Endometrium (tissue), 2 donors: ENCODE measurements around the gene GNS.

Experiments
- FAIRE-seq: peaks from 2 replicates; lab custom pipeline; 2012; peaks lifted over from hg19 to GRCh38; lab: Jason Lieb, UNC
- donor health status: control.
- donor health status: control.

The GNS gene

GRCh38 chr12:64673490-64674169 lies 85.6 kb downstream of the GNS start:
- FAIRE-seq = no peak

DNA sequence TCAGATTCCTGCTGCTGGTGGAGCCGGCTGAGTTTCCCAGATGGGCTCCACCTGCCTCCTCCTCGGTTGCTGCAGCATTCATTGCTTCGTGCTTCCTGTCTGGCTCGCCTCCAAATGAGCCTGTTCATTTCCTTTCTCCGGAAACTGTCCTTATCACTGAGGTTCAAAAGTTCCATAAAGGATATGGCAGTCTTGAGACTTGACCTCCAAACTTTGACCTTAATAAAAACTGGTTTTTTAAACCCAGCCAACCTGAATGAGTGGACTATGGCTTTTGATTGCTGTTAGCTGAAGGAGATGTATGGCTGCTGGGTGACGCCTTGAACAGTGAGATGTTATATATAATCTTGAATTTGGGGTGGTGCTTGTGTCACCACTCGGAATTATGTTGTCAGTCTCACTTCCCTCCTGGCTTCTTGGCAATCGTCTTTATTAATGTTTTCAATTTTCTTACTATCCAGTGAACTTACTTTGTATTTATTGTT lies 86.2 kb downstream of the GNS start:
- FAIRE-seq = no peak

DNA sequence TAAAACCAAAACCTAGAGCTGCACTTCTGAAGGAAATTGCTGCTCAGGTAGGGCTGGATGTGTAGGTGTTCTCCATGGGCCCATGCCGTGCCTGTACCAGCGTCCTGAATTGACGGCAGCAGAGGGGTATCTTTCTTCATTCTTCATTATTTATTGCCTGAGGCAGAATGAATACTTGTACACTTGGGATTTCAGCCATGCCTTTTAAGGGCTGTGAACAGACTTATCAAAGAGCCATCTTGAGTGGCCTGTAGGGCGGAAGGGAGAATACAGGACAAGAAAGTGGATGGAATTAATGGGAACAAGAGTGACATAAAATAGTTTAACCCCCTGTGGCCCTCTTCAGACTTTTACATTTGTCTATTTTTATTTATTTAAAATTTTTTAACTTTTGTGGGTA lies 87.5 kb downstream of the GNS start:
- no peak for FAIRE-seq

DNA sequence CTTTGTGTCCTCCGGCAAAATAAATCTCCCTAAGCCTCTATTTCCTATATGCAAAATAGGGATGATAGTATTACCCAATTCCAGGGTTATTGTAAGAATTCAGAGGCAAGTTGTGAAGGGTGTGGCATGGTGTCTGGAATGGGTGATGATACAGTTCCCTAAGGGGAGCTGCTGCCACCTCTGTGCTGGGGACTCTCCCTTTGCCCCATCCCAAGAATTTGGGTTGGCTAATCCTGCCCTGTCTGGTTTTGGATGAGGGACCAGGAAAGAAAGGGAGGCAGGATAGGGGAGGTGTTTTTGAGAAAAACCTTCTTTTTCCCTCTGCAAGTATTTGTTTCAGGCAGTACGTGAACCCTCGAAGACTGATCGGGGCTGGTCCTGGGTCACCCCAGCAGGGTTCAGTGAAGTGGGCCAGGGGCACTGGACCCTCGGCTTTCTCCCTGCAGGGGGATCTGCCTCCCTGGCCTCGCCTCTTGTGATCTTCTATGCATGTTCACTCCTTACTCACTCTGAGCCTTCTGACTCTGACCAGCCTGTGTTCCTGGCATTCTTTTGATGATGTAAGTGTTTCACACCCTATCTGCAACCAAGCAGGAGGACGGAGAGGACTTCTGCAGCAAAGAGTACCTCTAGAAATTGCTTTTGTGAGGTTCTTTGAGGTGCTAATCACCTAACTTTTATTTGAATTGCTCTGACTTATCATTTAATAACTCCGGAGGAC lies 88.1 kb downstream of the GNS start:
- FAIRE-seq = no peak

- FAIRE-seq = no peak
These were observed 89.2 kb downstream of the GNS start for GRCh38 chr12:64670019-64670418.

DNA sequence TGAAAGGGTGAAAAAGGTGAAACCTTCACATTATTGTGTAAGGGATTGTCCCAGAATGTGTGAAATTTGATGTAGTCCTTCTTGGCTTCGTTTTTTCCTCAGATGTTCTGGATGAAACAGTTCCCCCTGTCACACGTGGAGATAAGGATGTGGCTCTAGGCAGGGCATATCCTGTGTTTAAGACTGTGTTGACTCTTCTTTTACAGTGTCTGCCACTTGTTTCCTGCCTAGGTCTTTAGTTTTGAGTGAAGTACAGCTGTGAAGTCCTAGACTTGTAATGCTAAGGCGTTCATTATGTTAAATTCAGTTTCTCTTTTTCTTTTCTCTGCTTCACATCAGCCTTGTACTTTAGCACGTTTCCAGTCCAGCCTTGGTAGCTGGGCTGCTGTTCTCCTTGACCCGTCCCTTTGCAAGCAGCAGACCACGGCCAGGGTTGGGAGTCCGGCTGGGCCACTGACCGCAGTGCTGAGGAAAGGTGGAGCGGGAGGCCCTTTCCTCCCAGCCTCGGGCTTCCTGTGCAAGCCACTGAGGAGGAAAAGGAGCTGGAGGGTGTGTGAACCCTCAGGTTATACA lies 89.8 kb downstream of the GNS start:
- FAIRE-seq = no peak

GRCh38 chr12:64667793-64668192 lies 91.4 kb downstream of the GNS start:
- FAIRE-seq = no peak

DNA sequence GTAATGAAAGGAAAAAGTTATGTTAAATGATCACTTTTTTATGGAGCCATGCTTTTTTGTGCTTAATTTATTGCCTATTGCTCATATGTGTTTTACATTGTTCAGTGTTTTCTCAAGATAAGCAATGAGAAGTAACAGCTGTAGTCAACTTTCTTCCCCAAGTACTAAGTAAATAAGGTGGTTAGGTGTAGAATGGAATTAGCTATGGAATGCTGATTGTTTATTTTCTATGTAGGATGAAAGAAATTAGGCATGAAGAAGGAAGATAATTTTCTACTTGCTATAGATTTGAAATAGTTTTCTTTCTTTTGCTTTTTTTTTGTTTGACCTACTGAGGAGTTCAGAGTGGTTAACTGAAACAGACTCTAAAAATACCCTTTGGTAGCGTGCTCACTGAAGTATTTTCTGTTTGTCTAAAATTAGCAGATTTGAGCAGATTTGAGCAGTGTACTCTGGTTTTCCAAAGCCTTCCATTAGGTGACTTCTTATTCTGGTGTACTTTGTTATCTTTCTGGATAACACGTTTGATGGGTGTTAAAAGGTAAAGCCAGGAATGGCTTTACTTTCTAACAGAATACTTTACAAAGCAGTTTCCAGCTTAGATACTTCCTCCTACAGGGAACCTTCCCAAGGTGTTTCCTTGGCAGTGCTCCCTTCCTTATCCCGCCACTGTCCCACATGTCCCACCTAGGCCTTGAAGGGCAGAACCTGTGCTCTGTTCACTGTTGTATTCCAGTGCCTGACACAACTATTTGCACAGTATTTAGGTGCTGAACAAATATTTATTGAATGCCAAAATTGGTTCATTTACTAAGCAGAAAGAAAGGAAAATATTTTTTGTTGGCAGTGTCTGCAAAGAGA lies 92.9 kb downstream of the GNS start:
- no peak for FAIRE-seq

DNA sequence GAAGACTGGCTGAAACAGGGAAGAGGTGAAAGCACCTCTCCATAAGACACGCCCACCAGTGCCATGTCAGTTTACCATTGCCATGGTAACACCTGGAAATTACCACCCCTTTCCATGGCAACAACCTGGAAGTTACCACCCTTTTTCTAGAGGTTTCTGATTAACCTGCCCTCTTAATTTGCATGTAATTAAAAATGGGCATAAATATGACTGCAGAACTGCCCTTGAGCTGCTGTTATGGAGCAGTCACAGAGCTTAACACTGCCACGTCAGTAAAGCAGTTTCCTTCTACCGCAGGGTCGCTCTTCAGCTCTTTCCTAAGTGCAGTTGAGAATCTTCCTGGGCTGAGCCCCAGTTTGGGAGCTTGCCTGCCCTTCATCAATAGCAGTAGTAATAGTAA lies 93.7 kb downstream of the GNS start:
- no peak for FAIRE-seq
